ENCODE measurements around the gene WBP2. TPM values are rescaled to one million over a fixed set of nuclear protein-coding genes. Genes with fewer than 3 reads are reported as not detected.

WBP2 gene
- total and polyA plus RNA-seq, 2 of the 13 experiments (the other 11 are each of a cell fraction or from before 2014, with no cell fraction given) = 29.2 to 29.5 TPM

- TF ChIP-seq, protein P1, sequence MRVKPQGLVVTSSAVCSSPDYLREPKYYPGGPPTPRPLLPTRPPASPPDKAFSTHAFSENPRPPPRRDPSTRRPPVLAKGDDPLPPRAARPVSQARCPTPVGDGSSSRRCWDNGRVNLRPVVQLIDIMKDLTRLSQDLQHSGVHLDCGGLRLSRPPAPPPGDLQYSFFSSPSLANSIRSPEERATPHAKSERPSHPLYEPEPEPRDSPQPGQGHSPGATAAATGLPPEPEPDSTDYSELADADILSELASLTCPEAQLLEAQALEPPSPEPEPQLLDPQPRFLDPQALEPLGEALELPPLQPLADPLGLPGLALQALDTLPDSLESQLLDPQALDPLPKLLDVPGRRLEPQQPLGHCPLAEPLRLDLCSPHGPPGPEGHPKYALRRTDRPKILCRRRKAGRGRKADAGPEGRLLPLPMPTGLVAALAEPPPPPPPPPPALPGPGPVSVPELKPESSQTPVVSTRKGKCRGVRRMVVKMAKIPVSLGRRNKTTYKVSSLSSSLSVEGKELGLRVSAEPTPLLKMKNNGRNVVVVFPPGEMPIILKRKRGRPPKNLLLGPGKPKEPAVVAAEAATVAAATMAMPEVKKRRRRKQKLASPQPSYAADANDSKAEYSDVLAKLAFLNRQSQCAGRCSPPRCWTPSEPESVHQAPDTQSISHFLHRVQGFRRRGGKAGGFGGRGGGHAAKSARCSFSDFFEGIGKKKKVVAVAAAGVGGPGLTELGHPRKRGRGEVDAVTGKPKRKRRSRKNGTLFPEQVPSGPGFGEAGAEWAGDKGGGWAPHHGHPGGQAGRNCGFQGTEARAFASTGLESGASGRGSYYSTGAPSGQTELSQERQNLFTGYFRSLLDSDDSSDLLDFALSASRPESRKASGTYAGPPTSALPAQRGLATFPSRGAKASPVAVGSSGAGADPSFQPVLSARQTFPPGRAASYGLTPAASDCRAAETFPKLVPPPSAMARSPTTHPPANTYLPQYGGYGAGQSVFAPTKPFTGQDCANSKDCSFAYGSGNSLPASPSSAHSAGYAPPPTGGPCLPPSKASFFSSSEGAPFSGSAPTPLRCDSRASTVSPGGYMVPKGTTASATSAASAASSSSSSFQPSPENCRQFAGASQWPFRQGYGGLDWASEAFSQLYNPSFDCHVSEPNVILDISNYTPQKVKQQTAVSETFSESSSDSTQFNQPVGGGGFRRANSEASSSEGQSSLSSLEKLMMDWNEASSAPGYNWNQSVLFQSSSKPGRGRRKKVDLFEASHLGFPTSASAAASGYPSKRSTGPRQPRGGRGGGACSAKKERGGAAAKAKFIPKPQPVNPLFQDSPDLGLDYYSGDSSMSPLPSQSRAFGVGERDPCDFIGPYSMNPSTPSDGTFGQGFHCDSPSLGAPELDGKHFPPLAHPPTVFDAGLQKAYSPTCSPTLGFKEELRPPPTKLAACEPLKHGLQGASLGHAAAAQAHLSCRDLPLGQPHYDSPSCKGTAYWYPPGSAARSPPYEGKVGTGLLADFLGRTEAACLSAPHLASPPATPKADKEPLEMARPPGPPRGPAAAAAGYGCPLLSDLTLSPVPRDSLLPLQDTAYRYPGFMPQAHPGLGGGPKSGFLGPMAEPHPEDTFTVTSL (CRISPR knock-in tag; IDR thresholded peaks at IDR 0.05; ENCODE audit: borderline replicate concordance) = no peak
- TF ChIP-seq ZNF446 (CRISPR knock-in tag; IDR thresholded peaks at IDR 0.05) = no peak; the same call in none of the 2 replicates
- TF ChIP-seq TFDP2 (CRISPR knock-in tag; IDR thresholded peaks at IDR 0.05) = peak; percentile 63
- TF ChIP-seq AKAP8 (CRISPR knock-in tag; IDR thresholded peaks at IDR 0.05) = peak; percentile 93; the same call in 1 of the 2 replicates
- peak; percentile 23; the same call in 1 of the 2 replicates for TF ChIP-seq AFF4 (CRISPR knock-in tag; IDR thresholded peaks at IDR 0.05)
- no peak; the same call in 1 of the 2 replicates for TF ChIP-seq TMF1 (CRISPR knock-in tag; IDR thresholded peaks at IDR 0.05; ENCODE audit: low read depth)
- TF ChIP-seq, protein P2, sequence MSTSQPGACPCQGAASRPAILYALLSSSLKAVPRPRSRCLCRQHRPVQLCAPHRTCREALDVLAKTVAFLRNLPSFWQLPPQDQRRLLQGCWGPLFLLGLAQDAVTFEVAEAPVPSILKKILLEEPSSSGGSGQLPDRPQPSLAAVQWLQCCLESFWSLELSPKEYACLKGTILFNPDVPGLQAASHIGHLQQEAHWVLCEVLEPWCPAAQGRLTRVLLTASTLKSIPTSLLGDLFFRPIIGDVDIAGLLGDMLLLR (CRISPR knock-in tag; IDR thresholded peaks at IDR 0.05) = peak; percentile 83
- TF ChIP-seq STAT6 (CRISPR knock-in tag; IDR thresholded peaks at IDR 0.05; ENCODE audit: borderline replicate concordance) = no peak
- peak; percentile 77; the same call in 1 of the 2 replicates for TF ChIP-seq ZNF749 (CRISPR knock-in tag; IDR thresholded peaks at IDR 0.05; ENCODE audit: borderline replicate concordance)
- TF ChIP-seq EHMT2 (IDR thresholded peaks at IDR 0.05; ENCODE audit: borderline replicate concordance, low read depth, low read length) = no peak
- peak; percentile 81 for TF ChIP-seq ZFY (CRISPR knock-in tag; IDR thresholded peaks at IDR 0.05)
- TF ChIP-seq GATAD2A (CRISPR knock-in tag; IDR thresholded peaks at IDR 0.05) = no peak
- TF ChIP-seq ZFP62 (CRISPR knock-in tag; IDR thresholded peaks at IDR 0.05) = 0 out of 2 replicates have a peak, but pooled peaks have one; percentile 31
- no peak for TF ChIP-seq NR3C1 (CRISPR knock-in tag; IDR thresholded peaks at IDR 0.05)
- no peak for TF ChIP-seq NR2F6 (IDR thresholded peaks at IDR 0.05)
- TF ChIP-seq NR2F6 (CRISPR knock-in tag; IDR thresholded peaks at IDR 0.05) = no peak; the same call in 1 of the 2 replicates
- no peak for TF ChIP-seq ETV5 (CRISPR knock-in tag; IDR thresholded peaks at IDR 0.05; ENCODE audit: borderline replicate concordance)
These were observed 22.6 kb upstream of the WBP2 start (continued) for GRCh38 chr17:75877752-75878173.

All from HepG2 (cell line).